Mucosa of stomach (tissue), 1 donor: ENCODE results near the gene SSBP3.
"Not testable (repeated sequence)": the region's sequence is repeated elsewhere in the genome, so short reads cannot be mapped to it uniquely, and the experiment has no call there.

Experiments
- H3K27me3 ChIP-seq: one replicate; pipeline ENCODE4 v1.7.0; 2013; ENCODE audit warnings: mild to moderate bottlenecking, low read length; ENCODE audit not compliant: control insufficient read depth, insufficient read depth
- H3K36me3 ChIP-seq: one replicate; pipeline ENCODE4 v1.7.0; 2013; ENCODE audit warnings: low read length; ENCODE audit not compliant: control insufficient read depth, insufficient read depth
- H3K4me1 ChIP-seq: one replicate; pipeline ENCODE4 v1.7.0; 2013; ENCODE audit warnings: mild to moderate bottlenecking, low read length; ENCODE audit not compliant: control insufficient read depth, insufficient read depth
- H3K4me3 ChIP-seq: one replicate; pipeline ENCODE4 v1.7.0; 2013; ENCODE audit warnings: low read length
- H3K9ac ChIP-seq: one replicate; pipeline ENCODE4 v1.7.0; 2013; ENCODE audit warnings: mild to moderate bottlenecking, low read length, moderate library complexity
- H3K9me3 ChIP-seq: one replicate; pipeline ENCODE4 v1.7.0; 2013; ENCODE audit warnings: mild to moderate bottlenecking, low read length, moderate library complexity; ENCODE audit not compliant: control insufficient read depth
- donor health status: Pancreatic carcinoma.

Gene SSBP3

GRCh38 chr1:54207896-54208295 lies 198.3 kb downstream of the SSBP3 start:
- H3K4me3 ChIP-seq, H3K9me3 ChIP-seq, H3K9ac ChIP-seq, H3K4me1 ChIP-seq, H3K27me3 ChIP-seq: not testable (repeated sequence)
- H3K36me3 ChIP-seq: peaks cover 29% of the 10 kb centered on the region

- H3K27me3 ChIP-seq: no peaks in the 10 kb centered on the region
- H3K4me1 ChIP-seq: no peaks in the 10 kb centered on the region
- no peaks in the 10 kb centered on the region for H3K9me3 ChIP-seq
- peaks cover 24% of the 10 kb centered on the region for H3K36me3 ChIP-seq
- no peak overlapping the region for H3K4me3 ChIP-seq
- no peak overlapping the region for H3K9ac ChIP-seq
These were observed 198.9 kb downstream of the SSBP3 start for GRCh38 chr1:54207287-54207686.

DNA sequence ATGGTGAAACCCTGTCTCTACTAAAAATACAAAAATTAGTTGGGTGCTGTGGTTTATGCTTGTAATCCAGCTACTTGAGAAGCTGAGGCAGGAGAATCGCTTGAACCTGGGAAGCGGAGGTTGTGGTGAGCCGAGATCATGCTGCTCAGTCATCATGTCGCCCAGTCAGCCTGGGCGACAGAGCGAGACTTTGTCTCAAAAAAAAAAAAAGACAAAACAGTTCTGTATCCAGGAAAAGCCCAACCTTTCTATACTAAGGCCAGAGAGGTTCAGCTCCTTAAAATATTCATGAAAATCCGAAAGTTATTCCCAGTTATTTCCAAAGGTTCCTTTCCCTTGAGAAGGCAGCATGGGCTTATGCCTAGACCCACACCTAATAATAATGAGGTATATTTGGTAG lies 202.0 kb downstream of the SSBP3 start:
- Histone ChIP-seq H3K27me3 (no peaks in the 10 kb centered on the region), H3K9me3 (no peaks in the 10 kb centered on the region), H3K9ac (no peak overlapping the region), H3K36me3 (peaks cover 12% of the 10 kb centered on the region), H3K4me1 (peaks cover 15% of the 10 kb centered on the region), H3K4me3 (no peak overlapping the region)

DNA sequence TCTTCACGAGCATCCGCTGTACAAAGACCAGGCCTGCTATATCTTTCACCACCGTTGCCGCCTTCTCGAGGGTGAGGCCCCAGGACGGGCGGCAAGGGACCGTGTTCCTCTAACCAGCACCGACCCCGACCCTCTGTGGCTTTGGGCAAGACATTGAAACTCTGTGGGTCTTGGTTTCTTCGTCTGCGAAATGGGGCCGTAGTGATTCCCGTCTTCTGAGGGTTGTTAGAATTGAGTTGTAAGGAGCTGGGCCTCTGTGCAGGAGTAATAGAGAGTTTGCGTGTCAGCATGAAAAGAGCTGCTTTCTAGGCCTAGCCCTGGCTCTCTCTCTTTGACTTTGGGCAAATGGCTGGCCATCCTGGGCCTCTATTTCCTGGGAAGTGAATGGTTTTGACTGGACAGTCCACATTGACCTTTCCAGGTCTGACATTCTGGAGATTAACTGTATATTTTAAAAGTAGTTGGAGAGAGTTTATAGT lies 205.6 kb downstream of the SSBP3 start:
- H3K4me3 ChIP-seq: peak overlapping the region; percentile 44
- H3K27me3 ChIP-seq: no peaks in the 10 kb centered on the region
- no peaks in the 10 kb centered on the region for H3K9me3 ChIP-seq
- peak overlapping the region; percentile 90 for H3K9ac ChIP-seq
- no peaks in the 10 kb centered on the region for H3K36me3 ChIP-seq
- H3K4me1 ChIP-seq: peaks cover 19% of the 10 kb centered on the region

- no peaks in the 10 kb centered on the region for H3K27me3 ChIP-seq
- peaks cover 19% of the 10 kb centered on the region for H3K4me1 ChIP-seq
These were observed 206.3 kb downstream of the SSBP3 start, which contains the start of the genes CYB5RL and MRPL37 for GRCh38 chr1:54199765-54200518. Gene CYB5RL (minus strand): TSS chr1:54200030. CDS start chr1:54195616, 4,414 bp downstream. Gene MRPL37 (plus strand): TSS chr1:54200167. CDS start chr1:54200244, 77 bp downstream.

GRCh38 chr1:54199151-54199764 lies 206.9 kb downstream of the SSBP3 start:
- peak overlapping the region; percentile 90 for H3K9ac ChIP-seq
- no peaks in the 10 kb centered on the region for H3K9me3 ChIP-seq
- no peaks in the 10 kb centered on the region for H3K27me3 ChIP-seq
- no peaks in the 10 kb centered on the region for H3K36me3 ChIP-seq
- H3K4me1 ChIP-seq: peaks cover 19% of the 10 kb centered on the region
- peak overlapping the region; percentile 44 for H3K4me3 ChIP-seq

More at GRCh38 chr1:54199765-54200518, 206.3 kb downstream of the SSBP3 start, which contains the start of the genes CYB5RL and MRPL37:
- Histone ChIP-seq H3K36me3 (no peaks in the 10 kb centered on the region), H3K9me3 (no peaks in the 10 kb centered on the region), H3K9ac (peak within 1 kb of the TSS; percentile 90), H3K4me3 (peak within 1 kb of the TSS; percentile 44)

GRCh38 chr1:54193453-54193852 lies 212.7 kb downstream of the SSBP3 start:
- no peaks in the 10 kb centered on the region for H3K36me3 ChIP-seq

GRCh38 chr1:54191525-54191924 lies 214.7 kb downstream of the SSBP3 start:
- Histone ChIP-seq H3K36me3 (no peaks in the 10 kb centered on the region), H3K4me1 (no peaks in the 10 kb centered on the region), H3K27me3 (no peaks in the 10 kb centered on the region), H3K4me3 (no peak overlapping the region), H3K9me3 (no peaks in the 10 kb centered on the region), H3K9ac (no peak overlapping the region)

More at GRCh38 chr1:54193453-54193852, 212.7 kb downstream of the SSBP3 start:
- Histone ChIP-seq H3K4me3 (no peak overlapping the region), H3K4me1 (no peaks in the 10 kb centered on the region), H3K9ac (no peak overlapping the region), H3K27me3 (no peaks in the 10 kb centered on the region), H3K9me3 (no peaks in the 10 kb centered on the region)

- H3K36me3 ChIP-seq: no peaks in the 10 kb centered on the region
These were observed 215.7 kb downstream of the SSBP3 start for GRCh38 chr1:54190526-54190925.

DNA sequence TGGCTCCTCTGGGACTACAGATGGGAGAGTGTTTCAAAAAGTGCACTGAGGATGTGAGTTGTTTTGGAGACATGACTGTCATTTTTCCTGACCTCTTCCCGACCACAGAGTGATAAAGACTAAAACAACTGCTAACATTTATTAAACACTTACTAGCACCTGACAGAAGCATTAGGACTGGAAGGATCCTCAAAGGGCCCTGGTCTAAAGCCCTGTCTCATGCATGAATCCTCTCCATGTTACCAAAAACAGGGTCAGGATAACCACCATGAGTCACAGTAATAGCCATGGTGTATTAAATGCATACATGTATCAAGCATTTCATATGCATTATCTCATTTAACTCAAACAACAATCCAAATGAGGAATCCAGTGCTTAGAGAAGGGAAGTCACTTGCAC lies 217.9 kb downstream of the SSBP3 start:
- Histone ChIP-seq H3K9ac (no peak overlapping the region), H3K27me3 (no peaks in the 10 kb centered on the region)

More at GRCh38 chr1:54190526-54190925, 215.7 kb downstream of the SSBP3 start:
- H3K9ac ChIP-seq: no peak overlapping the region
- no peaks in the 10 kb centered on the region for H3K27me3 ChIP-seq
- no peaks in the 10 kb centered on the region for H3K9me3 ChIP-seq
- no peaks in the 10 kb centered on the region for H3K4me1 ChIP-seq
- H3K4me3 ChIP-seq: no peak overlapping the region

GRCh38 chr1:54186056-54186455 lies 220.1 kb downstream of the SSBP3 start:
- no peaks in the 10 kb centered on the region for H3K36me3 ChIP-seq

More for the DNA sequence above, 217.9 kb downstream of the SSBP3 start:
- no peaks in the 10 kb centered on the region for H3K4me1 ChIP-seq
- no peaks in the 10 kb centered on the region for H3K36me3 ChIP-seq
- H3K9me3 ChIP-seq: no peaks in the 10 kb centered on the region
- no peak overlapping the region for H3K4me3 ChIP-seq

GRCh38 chr1:54180701-54181360 lies 225.4 kb downstream of the SSBP3 start:
- no peaks in the 10 kb centered on the region for H3K36me3 ChIP-seq
- H3K4me3 ChIP-seq: no peak overlapping the region
- no peak overlapping the region for H3K9ac ChIP-seq
- no peaks in the 10 kb centered on the region for H3K27me3 ChIP-seq
- no peaks in the 10 kb centered on the region for H3K9me3 ChIP-seq
- H3K4me1 ChIP-seq: no peaks in the 10 kb centered on the region

More at GRCh38 chr1:54186056-54186455, 220.1 kb downstream of the SSBP3 start:
- Histone ChIP-seq H3K27me3 (no peaks in the 10 kb centered on the region), H3K9me3 (no peaks in the 10 kb centered on the region), H3K4me1 (no peaks in the 10 kb centered on the region), H3K4me3 (no peak overlapping the region), H3K9ac (no peak overlapping the region)
